Activated B cell treated with CpG ODN at 0.5 μM for 24 hours (primary cell): ENCODE measurements around the gene GPI. TPM values are rescaled to one million over a fixed set of nuclear protein-coding genes. Genes with fewer than 3 reads are reported as not detected.
"Not testable (repeated sequence)": the region's sequence is repeated elsewhere in the genome, so short reads cannot be mapped to it uniquely, and the experiment has no call there.

Experiments used
- ATAC-seq: fragments of 200-7000 bp; cut with Tn5 transposase; one replicate; pipeline ENCODE4 v1.10.0; 2021; ENCODE audit warnings: low read depth, mild to moderate bottlenecking, moderate library complexity
- CTCF ChIA-PET: fragments of 350-600 bp; sonication (Branson Sonifier 250); formaldehyde crosslinking; loops from one replicate; lab custom pipeline; 2021; ENCODE audit warnings: antibody characterized with exemption; lab: Charles Lee
- POLR2A ChIA-PET: fragments of 350-600 bp; sonication (Branson Sonifier 250); formaldehyde crosslinking; loops from one replicate; lab custom pipeline; 2021; ENCODE audit warnings: antibody characterized with exemption; lab: Charles Lee
- DNase-seq: peaks from one replicate; pipeline ENCODE4 v3.0.0; 2022
- H3K27ac Mint-ChIP-seq: one replicate; pipeline ENCODE4 v1.8.0; 2020; ENCODE audit warnings: mixed read lengths
- H3K27me3 Mint-ChIP-seq: one replicate; pipeline ENCODE4 v1.8.0; 2021; ENCODE audit warnings: mixed read lengths
- H3K36me3 Mint-ChIP-seq: one replicate; pipeline ENCODE4 v1.8.0; 2021; ENCODE audit warnings: low read depth, mixed read lengths
- H3K4me1 Mint-ChIP-seq: one replicate; pipeline ENCODE4 v1.8.0; 2021; ENCODE audit warnings: mixed read lengths
- H3K4me3 Mint-ChIP-seq: one replicate; pipeline ENCODE4 v1.8.0; 2020; ENCODE audit warnings: mild to moderate bottlenecking, mixed read lengths
- H3K9me3 Mint-ChIP-seq: one replicate; pipeline ENCODE4 v1.8.0; 2020; ENCODE audit warnings: mixed read lengths
- intact Hi-C: fragments of 100-400 bp; cut with micrococcal nuclease; formaldehyde crosslinking; loops from one replicate; pipeline ENCODE4 v1.15.1; 2024
- total RNA-seq: library from RNA; stranded (reverse); gene quantifications from 2 replicates; pipeline ENCODE4 v1.2.3, GENCODE V29; 2022
- TF ChIP-seq, protein P1 (sequence below): fragments of 200-600 bp; IDR thresholded peaks from one replicate; pipeline ENCODE4 v1.8.0; 2022; ENCODE audit warnings: antibody characterized with exemption, mild to moderate bottlenecking

The GPI gene
- total RNA-seq, 1 donor from 2014 or later, result 144 TPM

DNA sequence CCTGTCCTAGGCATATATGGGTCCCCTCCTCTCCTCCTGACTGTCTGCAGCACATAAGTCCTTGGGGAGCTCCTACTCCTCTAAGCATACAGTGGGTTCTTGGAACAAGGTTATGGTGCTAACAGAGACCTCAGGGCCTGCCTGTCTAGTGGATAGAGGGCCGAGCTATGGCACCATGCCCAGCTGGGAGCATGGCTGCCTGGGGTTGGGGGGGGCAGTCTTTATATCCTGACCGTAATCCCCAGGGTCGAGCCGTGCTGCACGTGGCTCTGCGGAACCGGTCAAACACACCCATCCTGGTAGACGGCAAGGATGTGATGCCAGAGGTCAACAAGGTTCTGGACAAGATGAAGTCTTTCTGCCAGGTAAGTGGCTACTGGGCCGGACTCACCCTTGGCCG, 3.3 kb downstream of the GPI start:
- CTCF ChIA-PET, result no interaction called here

DNA sequence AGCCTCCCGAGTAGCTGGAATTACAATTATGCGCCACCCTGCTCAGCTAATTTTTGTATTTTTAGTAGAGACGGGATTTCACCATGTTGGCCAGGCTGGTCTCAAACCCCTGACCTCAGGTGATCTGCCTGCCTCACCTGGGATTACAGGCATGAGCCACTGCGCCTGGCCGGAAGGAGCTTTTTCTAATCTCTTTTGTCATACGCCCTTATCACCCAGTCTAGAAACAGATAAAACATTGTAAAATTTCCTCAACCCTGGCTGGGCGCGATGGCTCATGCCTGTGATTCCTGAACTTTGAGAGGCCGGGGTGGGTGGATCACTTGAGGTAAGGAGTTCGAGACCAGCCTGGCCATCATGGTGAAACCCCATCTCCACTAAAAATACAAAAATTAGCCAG, 4.2 kb downstream of the GPI start:
- peaks cover 23% of the 10 kb centered on the region for H3K4me1 Mint-ChIP-seq
- H3K27me3 Mint-ChIP-seq, ATAC-seq, H3K27ac Mint-ChIP-seq, H3K4me3 Mint-ChIP-seq, POLR2A ChIA-PET, DNase-seq, CTCF ChIA-PET, H3K9me3 Mint-ChIP-seq: not testable (repeated sequence)
- peaks cover 49% of the 10 kb centered on the region for H3K36me3 Mint-ChIP-seq
- intact Hi-C loops, result loop anchor here (10.0 kb wide), 1 partner anchor 994 kb away; the partner anchor contains the start of gene CEBPG

More for the DNA sequence above, 3.3 kb downstream of the GPI start:
- H3K4me1 Mint-ChIP-seq, result peaks cover 23% of the 10 kb centered on the region
- TF ChIP-seq, protein P1, sequence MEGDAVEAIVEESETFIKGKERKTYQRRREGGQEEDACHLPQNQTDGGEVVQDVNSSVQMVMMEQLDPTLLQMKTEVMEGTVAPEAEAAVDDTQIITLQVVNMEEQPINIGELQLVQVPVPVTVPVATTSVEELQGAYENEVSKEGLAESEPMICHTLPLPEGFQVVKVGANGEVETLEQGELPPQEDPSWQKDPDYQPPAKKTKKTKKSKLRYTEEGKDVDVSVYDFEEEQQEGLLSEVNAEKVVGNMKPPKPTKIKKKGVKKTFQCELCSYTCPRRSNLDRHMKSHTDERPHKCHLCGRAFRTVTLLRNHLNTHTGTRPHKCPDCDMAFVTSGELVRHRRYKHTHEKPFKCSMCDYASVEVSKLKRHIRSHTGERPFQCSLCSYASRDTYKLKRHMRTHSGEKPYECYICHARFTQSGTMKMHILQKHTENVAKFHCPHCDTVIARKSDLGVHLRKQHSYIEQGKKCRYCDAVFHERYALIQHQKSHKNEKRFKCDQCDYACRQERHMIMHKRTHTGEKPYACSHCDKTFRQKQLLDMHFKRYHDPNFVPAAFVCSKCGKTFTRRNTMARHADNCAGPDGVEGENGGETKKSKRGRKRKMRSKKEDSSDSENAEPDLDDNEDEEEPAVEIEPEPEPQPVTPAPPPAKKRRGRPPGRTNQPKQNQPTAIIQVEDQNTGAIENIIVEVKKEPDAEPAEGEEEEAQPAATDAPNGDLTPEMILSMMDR, result no peak
- DNase-seq (no peak), ATAC-seq (no peak)
- peak overlapping the region; percentile 38 for H3K4me3 Mint-ChIP-seq
- intact Hi-C loops, result loop anchor here (10.0 kb wide), 1 partner anchor 994 kb away; the partner anchor contains the start of gene CEBPG
- no peaks in the 10 kb centered on the region for H3K9me3 Mint-ChIP-seq
- H3K27ac Mint-ChIP-seq, result no peak overlapping the region
- peaks cover 44% of the 10 kb centered on the region for H3K36me3 Mint-ChIP-seq
- no peaks in the 10 kb centered on the region for H3K27me3 Mint-ChIP-seq
- POLR2A ChIA-PET, result no interaction called here

DNA sequence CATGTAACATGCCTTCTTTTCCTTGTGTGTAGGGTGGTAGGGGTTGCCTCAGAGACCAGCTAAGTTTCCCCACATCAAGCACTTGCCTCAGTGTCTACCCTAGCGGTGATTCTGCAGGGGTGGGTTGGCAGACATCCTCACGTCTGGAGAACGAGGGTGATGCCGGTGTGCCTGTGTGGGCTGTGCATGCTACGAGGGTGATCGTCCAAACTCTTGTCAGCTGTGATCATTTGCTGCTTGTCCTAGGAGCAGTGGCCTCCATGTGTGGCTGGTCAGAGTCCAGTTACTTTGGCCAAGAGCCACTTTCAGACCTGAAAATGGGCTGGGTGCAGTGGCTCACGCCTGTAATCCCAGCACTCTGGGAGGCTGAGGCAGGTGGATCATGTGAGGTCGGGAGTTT, 5.1 kb downstream of the GPI start:
- Mint-ChIP-seq H3K36me3 (peaks cover 57% of the 10 kb centered on the region), H3K4me1 (peaks cover 17% of the 10 kb centered on the region), H3K4me3 (no peak overlapping the region), H3K9me3 (no peaks in the 10 kb centered on the region), H3K27me3 (no peaks in the 10 kb centered on the region), H3K27ac (no peak overlapping the region)
- ChIA-PET CTCF (interaction anchor here (0.5 kb wide), 1 partner anchor 30 kb away, joined by 3 read pairs; no protein-coding TSS in a partner anchor), POLR2A (interaction anchor here (0.7 kb wide), 1 partner anchor 17 kb away, joined by 4 read pairs; no protein-coding TSS in a partner anchor)
- intact Hi-C loops, result no loop called here
- ATAC-seq (no peak), DNase-seq (no peak)
- TF ChIP-seq, protein P1, result no peak

DNA sequence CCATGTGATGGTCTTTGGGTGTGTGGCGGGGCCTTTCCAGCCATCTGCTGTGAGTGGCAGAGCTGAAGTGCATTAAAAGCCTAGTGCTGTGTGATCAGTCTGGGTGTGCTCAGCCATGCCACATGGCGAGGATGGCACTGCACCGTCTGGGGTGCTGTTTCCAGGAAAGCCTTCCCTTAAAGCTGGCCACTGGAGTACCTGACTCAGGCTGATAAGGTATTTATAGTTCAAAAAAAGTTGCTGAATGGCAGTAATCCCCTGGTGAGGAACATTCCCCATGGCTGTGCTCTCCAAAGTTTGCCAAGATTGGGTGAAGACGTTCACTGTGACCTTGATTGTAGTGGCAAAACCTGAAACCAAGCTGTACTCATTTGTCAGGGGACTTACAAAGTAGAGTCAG, 6.0 kb downstream of the GPI start:
- ChIA-PET CTCF (no interaction called here), POLR2A (interaction anchor here (0.6 kb wide), 1 partner anchor 15 kb away, joined by 3 read pairs; no protein-coding TSS in a partner anchor)
- H3K4me3 Mint-ChIP-seq, result no peak overlapping the region
- peaks cover 12% of the 10 kb centered on the region for H3K4me1 Mint-ChIP-seq
- no peaks in the 10 kb centered on the region for H3K27me3 Mint-ChIP-seq
- intact Hi-C loops, result no loop called here
- TF ChIP-seq, protein P1, result no peak
- ATAC-seq (no peak), DNase-seq (no peak)
- no peak overlapping the region for H3K27ac Mint-ChIP-seq
- H3K36me3 Mint-ChIP-seq, result peaks cover 63% of the 10 kb centered on the region
- H3K9me3 Mint-ChIP-seq, result no peaks in the 10 kb centered on the region

DNA sequence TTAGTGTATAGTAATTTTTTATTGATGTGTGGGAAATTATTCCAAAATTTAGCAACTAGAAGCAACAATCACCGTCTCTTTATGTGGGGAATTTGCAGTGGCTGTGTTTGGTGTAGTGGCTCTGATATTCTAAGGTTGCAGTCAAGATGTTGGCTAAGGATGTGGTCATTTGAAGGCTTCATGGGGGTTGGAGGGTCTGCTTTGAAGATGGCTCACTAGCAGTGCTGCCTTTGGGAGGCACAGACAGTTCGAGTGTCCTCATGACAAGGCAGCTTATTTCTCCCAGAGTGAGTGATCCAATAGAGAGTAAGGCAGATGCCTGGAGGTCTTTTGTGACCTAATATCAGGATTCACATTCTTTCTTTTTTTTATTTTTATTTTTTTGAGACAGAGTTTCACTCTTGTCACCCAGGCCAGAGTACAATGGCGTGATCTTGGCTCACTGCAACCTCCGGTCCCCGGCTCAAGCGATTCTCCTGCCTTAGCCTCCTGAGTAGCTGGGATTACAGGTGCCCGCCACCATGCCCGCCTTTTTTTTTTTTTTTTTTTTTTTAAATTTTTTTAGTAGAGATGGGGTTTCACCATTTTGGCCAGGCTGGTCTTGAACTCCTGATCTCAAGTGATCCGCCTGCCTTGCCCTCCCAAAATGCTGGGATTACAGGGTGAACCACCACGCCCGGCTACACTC, 8.7 kb downstream of the GPI start:
- intact Hi-C loops, result no loop called here
- no peak overlapping the region for H3K27ac Mint-ChIP-seq
- ChIA-PET CTCF (no interaction called here), POLR2A (no interaction called here)
- no peak overlapping the region for H3K4me3 Mint-ChIP-seq
- ATAC-seq (no peak), DNase-seq (no peak)
- H3K27me3 Mint-ChIP-seq, result no peaks in the 10 kb centered on the region
- TF ChIP-seq, protein P1, result no peak
- no peaks in the 10 kb centered on the region for H3K4me1 Mint-ChIP-seq
- H3K36me3 Mint-ChIP-seq, result peaks cover 62% of the 10 kb centered on the region
- no peaks in the 10 kb centered on the region for H3K9me3 Mint-ChIP-seq
